Dermis microvascular lymphatic vessel endothelial cell (primary cell): ENCODE data around the gene MFN1. TPM values are rescaled to one million over a fixed set of nuclear protein-coding genes. Genes with fewer than 3 reads are reported as not detected.

ENCODE experiments used
- DNase-seq, 2 donors: peaks; one replicate each; pipeline versions ENCODE4 v3.0.0 to v3.0.0-alpha.2; 2010; ENCODE audit warnings: low read depth in 2 of 2
- total RNA-seq: library from RNA; depleted of rRNA; stranded (reverse); fragments of >200 nt; gene quantifications from 2 replicates; pipeline ENCODE4 v1.2.1, GENCODE V29; 2014

MFN1 gene
- total RNA-seq, 1 donor from 2014 or later: 35.9 TPM

GRCh38 chr3:179336345-179336929 lies 11.1 kb upstream of the MFN1 start:
- no peak for DNase-seq

- no peak for DNase-seq
Measured at GRCh38 chr3:179348325-179349013, 960 bp downstream of the MFN1 start.

- DNase-seq: no peak
Measured at GRCh38 chr3:179355996-179356395, 8.5 kb downstream of the MFN1 start.

- DNase-seq: no peak
Measured at GRCh38 chr3:179363332-179363731, 15.8 kb downstream of the MFN1 start.

- DNase-seq: no peak
Measured at GRCh38 chr3:179369621-179370020, 22.1 kb downstream of the MFN1 start.

GRCh38 chr3:179373938-179374337 lies 26.4 kb downstream of the MFN1 start:
- DNase-seq: no peak

- no peak for DNase-seq
Measured at GRCh38 chr3:179375091-179375999, 27.8 kb downstream of the MFN1 start.

- DNase-seq: no peak
Measured at GRCh38 chr3:179376474-179376873, 29.0 kb downstream of the MFN1 start.

- DNase-seq: no peak
Measured at GRCh38 chr3:179391906-179392305, 44.4 kb downstream of the MFN1 start.

- DNase-seq: no peak
Measured at GRCh38 chr3:179398574-179399231, 51.2 kb downstream of the MFN1 start.

- no peak for DNase-seq
Measured at GRCh38 chr3:179401561-179401960, 54.1 kb downstream of the MFN1 start.

- DNase-seq: no peak
Measured at GRCh38 chr3:179402963-179403362, 55.5 kb downstream of the MFN1 start.

- no peak for DNase-seq
Measured at GRCh38 chr3:179404307-179404706, 56.8 kb downstream of the MFN1 start.

GRCh38 chr3:179410331-179410730 lies 62.8 kb downstream of the MFN1 start:
- DNase-seq: no peak

GRCh38 chr3:179410999-179411398 lies 63.5 kb downstream of the MFN1 start:
- no peak for DNase-seq

GRCh38 chr3:179414804-179415203 lies 67.3 kb downstream of the MFN1 start:
- DNase-seq: no peak

- no peak for DNase-seq
Measured at GRCh38 chr3:179415377-179415776, 67.9 kb downstream of the MFN1 start.

- DNase-seq: no peak
Measured at GRCh38 chr3:179416681-179417080, 69.2 kb downstream of the MFN1 start.

- DNase-seq: no peak
Measured at GRCh38 chr3:179418610-179419009, 71.1 kb downstream of the MFN1 start.

GRCh38 chr3:179421500-179421899 lies 74.0 kb downstream of the MFN1 start:
- DNase-seq: peak; percentile 35 to 45

- DNase-seq: no peak
Measured at GRCh38 chr3:179425075-179425474, 77.6 kb downstream of the MFN1 start.
